ENCODE data around the gene LMAN2. TPM values are rescaled to one million over a fixed set of nuclear protein-coding genes. Genes with fewer than 3 reads are reported as not detected.

Gene LMAN2
- total and polyA plus RNA-seq, 3 donors from 2014 or later: 254 to 355 (median 355) TPM

DNA sequence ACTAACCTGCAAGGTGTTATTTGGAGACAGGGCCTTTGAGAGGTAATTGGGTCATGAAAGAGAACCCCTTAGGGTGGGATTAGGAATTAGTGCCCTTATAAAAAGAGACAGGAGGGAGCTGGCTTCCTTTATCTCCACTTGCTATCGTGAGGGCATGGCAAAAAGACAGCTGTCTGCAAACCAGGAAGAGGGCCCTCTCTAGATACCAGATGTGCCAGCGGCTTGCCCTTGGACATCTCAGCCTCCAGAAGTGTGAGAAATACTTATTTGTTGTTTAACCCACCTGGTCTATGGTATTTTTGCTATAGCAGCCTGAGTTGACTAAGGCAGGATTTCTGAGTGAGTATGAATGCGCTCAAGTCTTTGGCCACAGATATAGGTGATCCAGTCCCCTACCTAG is 5.3 kb upstream of the LMAN2 start:
- H3K4me1 ChIP-seq: no peaks in the 10 kb centered on the region
- WGBS, 2 donors: 62 to 73% methylated on average over 3 of the region's 3 CpGs
- no peak overlapping the region for H3K4me3 ChIP-seq
- H3K36me3 ChIP-seq (ENCODE audit: low read depth, missing control alignments): no peaks in the 10 kb centered on the region
- intact Hi-C loops (cut with DNase I; ENCODE audit: low total_unique reads): no loop called here
- no peaks in the 10 kb centered on the region for H3K9me3 ChIP-seq
- no peak overlapping the region for H3K27ac ChIP-seq
- TF ChIP-seq CTCF (IDR thresholded peaks at IDR 0.05) (no peak), POLR2A (IDR thresholded peaks at IDR 0.05) (no peak)
- no peak for DNase-seq
- no peaks in the 10 kb centered on the region for H3K27me3 ChIP-seq

DNA sequence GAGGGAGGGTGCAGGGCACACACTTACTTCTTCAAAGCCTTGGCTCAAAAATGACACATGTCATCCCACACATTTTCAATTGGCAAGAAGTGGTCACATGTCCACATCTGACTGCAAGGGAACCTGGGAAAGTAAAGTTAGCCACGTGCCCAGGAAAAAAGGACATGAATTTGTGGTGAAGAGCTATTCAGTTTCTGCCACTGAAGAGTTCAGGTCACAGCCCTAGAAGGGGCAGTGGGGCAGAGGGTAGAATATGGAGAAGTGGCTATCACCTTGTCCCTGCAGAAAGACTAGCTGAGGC is 4.3 kb upstream of the LMAN2 start:
- H3K9me3 ChIP-seq: no peaks in the 10 kb centered on the region
- no peak for TF ChIP-seq POLR2A (IDR thresholded peaks at IDR 0.05)
- TF ChIP-seq CTCF (IDR thresholded peaks at IDR 0.05): no peak
- no peak overlapping the region for H3K27ac ChIP-seq
- intact Hi-C loops (cut with DNase I; ENCODE audit: low total_unique reads): no loop called here
- H3K36me3 ChIP-seq (ENCODE audit: low read depth, missing control alignments): no peaks in the 10 kb centered on the region
- peaks cover under 1% of the 10 kb centered on the region for H3K4me1 ChIP-seq
- H3K27me3 ChIP-seq: no peaks in the 10 kb centered on the region
- 33 to 42% methylated on average over 1 of the region's 1 CpG for WGBS, 2 donors
- DNase-seq: no peak
- H3K4me3 ChIP-seq: no peak overlapping the region

DNA sequence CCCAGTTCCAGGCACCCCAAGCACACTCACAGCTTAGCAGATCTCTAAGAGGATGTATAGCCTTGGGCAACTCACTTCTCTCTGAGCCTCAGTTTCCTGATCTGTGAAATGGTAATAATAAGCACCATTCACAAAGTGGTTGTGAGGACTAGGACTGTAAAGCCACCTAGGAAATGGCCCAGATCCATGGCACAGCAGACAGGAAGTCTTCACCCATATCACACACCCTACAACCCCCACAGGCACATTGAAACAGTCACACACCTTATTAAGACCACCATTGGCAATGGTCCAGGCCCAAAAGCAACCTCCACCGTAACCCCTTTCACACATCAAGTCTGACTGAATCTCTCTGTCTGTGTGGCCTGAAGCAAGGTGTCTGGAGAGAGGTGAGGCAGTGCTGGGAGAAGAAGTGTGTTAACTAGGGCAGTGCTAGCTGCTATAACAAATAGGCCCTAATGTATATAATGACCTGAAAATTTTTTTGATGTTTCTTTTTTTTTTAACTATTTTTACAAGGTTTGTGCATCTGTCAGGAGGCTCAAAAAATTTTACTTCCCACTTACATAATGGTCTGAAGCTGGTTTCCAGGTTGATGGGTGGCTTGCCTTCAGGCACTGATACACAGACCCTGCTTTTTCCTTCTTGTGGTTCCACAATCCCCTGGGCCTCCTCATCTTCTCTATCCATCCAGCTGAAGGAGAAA is 3.8 kb upstream of the LMAN2 start:
- intact Hi-C loops (cut with DNase I; ENCODE audit: low total_unique reads): no loop called here
- H3K27ac ChIP-seq: no peak overlapping the region
- WGBS, 2 donors: 83 to 92% methylated on average over 1 of the region's 1 CpG
- no peaks in the 10 kb centered on the region for H3K9me3 ChIP-seq
- no peak overlapping the region for H3K4me3 ChIP-seq
- no peak for TF ChIP-seq CTCF (IDR thresholded peaks at IDR 0.05)
- TF ChIP-seq POLR2A (IDR thresholded peaks at IDR 0.05): no peak
- H3K4me1 ChIP-seq: peaks cover 6% of the 10 kb centered on the region
- no peaks in the 10 kb centered on the region for H3K27me3 ChIP-seq
- no peak for DNase-seq
- H3K36me3 ChIP-seq (ENCODE audit: low read depth, missing control alignments): no peaks in the 10 kb centered on the region

GRCh38 chr5:177354711-177355110 is 3.2 kb upstream of the LMAN2 start:
- no peak for DNase-seq
- Histone ChIP-seq H3K27me3 (no peaks in the 10 kb centered on the region), H3K27ac (no peak overlapping the region), H3K4me1 (peaks cover 12% of the 10 kb centered on the region), H3K4me3 (no peak overlapping the region), H3K9me3 (no peaks in the 10 kb centered on the region), H3K36me3 (ENCODE audit: low read depth, missing control alignments) (no peaks in the 10 kb centered on the region)
- intact Hi-C loops (cut with DNase I; ENCODE audit: low total_unique reads): no loop called here
- no peak for TF ChIP-seq POLR2A (IDR thresholded peaks at IDR 0.05)
- no peak for TF ChIP-seq CTCF (IDR thresholded peaks at IDR 0.05)
- WGBS, 2 donors: 71 to 77% methylated on average over 3 of the region's 3 CpGs

- intact Hi-C loops (cut with DNase I; ENCODE audit: low total_unique reads): no loop called here
- Histone ChIP-seq H3K27ac (no peak overlapping the region), H3K9me3 (no peaks in the 10 kb centered on the region), H3K4me1 (peaks cover 16% of the 10 kb centered on the region), H3K27me3 (no peaks in the 10 kb centered on the region), H3K36me3 (ENCODE audit: low read depth, missing control alignments) (no peaks in the 10 kb centered on the region), H3K4me3 (no peak overlapping the region)
- 82 to 94% methylated on average over 3 of the region's 3 CpGs for WGBS, 2 donors
- no peak for DNase-seq
- TF ChIP-seq CTCF (IDR thresholded peaks at IDR 0.05) (no peak), POLR2A (IDR thresholded peaks at IDR 0.05) (no peak)
These were observed 2.8 kb upstream of the LMAN2 start for GRCh38 chr5:177354256-177354655.
